ENCODE data around the gene SPATA22.

Gene SPATA22

DNA sequence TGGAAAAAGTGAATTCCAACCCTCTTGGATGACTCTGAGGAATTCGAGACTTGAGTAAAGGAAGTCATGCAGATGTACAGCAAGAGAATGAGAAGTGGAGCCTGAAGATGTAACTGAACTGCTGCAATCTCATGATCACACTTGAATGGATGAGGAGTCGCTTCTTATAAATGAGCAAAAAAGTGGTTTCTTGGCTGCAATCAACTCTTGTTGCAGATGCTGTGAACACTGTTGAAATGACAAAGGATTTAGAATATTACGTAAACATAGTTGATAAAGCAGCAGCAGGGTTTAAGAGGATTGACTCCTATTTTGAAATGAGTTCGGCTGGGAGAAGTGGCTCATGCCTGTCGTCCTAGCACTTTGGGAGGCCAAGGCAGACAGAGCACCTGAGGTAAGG lies 29.7 kb upstream of the SPATA22 start:
- ChIA-PET POLR2A (no interaction called here), CTCF (interaction anchor here (1.3 kb wide), 1 partner anchor 39 kb away, joined by 3 read pairs; no protein-coding TSS in a partner anchor)
- DNase-seq (ENCODE audit: extremely low spot score) = no peak
- TF ChIP-seq, protein P1, sequence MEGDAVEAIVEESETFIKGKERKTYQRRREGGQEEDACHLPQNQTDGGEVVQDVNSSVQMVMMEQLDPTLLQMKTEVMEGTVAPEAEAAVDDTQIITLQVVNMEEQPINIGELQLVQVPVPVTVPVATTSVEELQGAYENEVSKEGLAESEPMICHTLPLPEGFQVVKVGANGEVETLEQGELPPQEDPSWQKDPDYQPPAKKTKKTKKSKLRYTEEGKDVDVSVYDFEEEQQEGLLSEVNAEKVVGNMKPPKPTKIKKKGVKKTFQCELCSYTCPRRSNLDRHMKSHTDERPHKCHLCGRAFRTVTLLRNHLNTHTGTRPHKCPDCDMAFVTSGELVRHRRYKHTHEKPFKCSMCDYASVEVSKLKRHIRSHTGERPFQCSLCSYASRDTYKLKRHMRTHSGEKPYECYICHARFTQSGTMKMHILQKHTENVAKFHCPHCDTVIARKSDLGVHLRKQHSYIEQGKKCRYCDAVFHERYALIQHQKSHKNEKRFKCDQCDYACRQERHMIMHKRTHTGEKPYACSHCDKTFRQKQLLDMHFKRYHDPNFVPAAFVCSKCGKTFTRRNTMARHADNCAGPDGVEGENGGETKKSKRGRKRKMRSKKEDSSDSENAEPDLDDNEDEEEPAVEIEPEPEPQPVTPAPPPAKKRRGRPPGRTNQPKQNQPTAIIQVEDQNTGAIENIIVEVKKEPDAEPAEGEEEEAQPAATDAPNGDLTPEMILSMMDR (IDR thresholded peaks at IDR 0.05; ENCODE audit: control extremely low read depth, extremely low read depth, low read depth, missing control alignments) = no peak

DNA sequence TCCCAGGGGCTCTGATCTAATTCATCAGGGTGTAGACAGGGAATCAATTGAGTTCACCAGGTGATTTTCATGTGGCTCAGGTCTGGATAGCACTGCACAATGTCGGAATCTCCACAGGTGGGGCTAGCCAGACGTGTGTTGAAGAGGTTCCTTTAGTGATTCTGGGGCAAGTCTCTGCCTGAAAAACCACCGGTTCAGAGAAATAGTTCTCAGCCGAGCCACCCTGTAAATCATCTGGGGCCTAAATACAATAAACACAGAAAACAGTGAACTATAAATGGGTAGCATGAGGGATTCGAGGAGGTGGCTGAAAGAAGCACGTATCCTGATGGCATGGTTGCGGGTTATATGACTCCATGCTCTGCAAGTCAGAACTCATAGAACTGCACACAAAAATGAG lies 25.5 kb upstream of the SPATA22 start:
- TF ChIP-seq, protein P1 (IDR thresholded peaks at IDR 0.05; ENCODE audit: control extremely low read depth, extremely low read depth, low read depth, missing control alignments) = no peak
- ChIA-PET POLR2A (no interaction called here), CTCF (no interaction called here)

DNA sequence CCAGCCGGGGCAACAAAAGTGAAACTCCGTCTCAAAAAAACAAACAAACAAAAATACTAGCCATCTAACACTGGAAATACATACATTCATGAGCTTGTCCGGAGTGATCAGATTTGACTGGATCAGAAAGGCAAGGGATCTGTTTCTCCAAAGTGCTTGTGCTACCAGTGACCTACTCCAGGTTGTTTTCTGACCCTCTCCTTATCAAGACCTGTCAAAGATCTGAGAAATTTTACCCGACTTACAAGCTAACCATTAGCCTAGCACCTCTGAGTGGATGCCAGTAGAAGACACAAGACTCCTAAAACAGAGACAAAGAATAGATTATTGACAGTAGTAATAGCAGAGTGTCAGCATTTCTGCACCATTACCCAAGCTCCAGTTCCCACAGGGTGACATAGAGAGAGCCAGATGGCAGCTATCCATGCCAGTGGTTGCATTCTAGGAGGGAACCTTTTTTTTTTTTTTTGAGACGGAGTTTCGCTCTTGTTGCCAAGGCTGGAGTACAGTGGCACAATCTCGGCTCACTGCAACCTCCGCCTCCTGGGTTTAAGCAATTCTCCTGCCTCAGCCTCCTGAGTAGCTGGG lies 14.0 kb upstream of the SPATA22 start:
- DNase-seq (ENCODE audit: extremely low spot score) = no peak
- CTCF ChIA-PET = no interaction called here
- POLR2A ChIA-PET = no interaction called here
- TF ChIP-seq, protein P1 (IDR thresholded peaks at IDR 0.05; ENCODE audit: control extremely low read depth, extremely low read depth, low read depth, missing control alignments) = no peak

More for the DNA sequence above, 25.5 kb upstream of the SPATA22 start:
- no peak for DNase-seq (ENCODE audit: extremely low spot score)

DNA sequence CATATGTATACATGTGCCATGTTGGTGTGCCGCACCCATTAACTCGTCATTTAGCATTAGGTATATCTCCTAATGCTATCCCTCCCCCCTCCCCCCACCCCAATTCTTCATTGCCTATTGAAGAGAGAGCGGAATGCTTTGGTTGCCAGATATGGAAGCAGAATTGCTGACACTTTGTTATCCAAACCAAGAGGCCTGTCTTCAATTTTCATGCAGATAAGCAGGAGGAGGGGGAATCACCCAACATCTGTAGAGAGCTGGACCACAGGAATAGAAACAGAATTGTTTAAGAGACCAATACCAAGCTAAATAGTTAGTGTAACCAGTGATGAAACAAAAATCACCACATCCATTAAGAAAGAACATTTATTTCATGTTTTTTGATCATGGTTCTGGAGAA lies 11.2 kb upstream of the SPATA22 start:
- TF ChIP-seq, protein P1 (IDR thresholded peaks at IDR 0.05; ENCODE audit: control extremely low read depth, extremely low read depth, low read depth, missing control alignments) = no peak
- no peak for DNase-seq (ENCODE audit: extremely low spot score)
- ChIA-PET POLR2A (no interaction called here), CTCF (no interaction called here)

DNA sequence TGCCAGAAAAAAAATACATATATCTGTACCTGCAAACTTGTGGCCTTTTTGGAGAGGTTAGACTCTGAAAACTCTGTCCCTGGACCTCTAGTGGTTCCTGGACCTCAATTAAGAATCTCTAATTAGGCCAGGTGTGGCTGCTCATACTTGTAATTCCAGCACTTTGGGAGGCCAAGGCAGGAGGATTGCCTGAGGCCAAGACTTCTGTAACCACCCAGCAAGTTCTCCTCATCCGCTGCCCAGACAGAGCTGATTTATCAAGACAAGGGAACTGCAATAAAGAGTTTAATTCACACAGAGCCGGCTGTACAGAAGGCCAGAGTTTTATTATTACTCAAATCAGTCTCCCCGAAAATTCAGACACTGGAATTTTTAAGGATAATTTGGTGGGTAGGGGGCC lies 8.4 kb upstream of the SPATA22 start:
- POLR2A ChIA-PET = no interaction called here
- CTCF ChIA-PET = no interaction called here
- TF ChIP-seq, protein P1 (IDR thresholded peaks at IDR 0.05; ENCODE audit: control extremely low read depth, extremely low read depth, low read depth, missing control alignments) = no peak
- no peak for DNase-seq (ENCODE audit: extremely low spot score)

DNA sequence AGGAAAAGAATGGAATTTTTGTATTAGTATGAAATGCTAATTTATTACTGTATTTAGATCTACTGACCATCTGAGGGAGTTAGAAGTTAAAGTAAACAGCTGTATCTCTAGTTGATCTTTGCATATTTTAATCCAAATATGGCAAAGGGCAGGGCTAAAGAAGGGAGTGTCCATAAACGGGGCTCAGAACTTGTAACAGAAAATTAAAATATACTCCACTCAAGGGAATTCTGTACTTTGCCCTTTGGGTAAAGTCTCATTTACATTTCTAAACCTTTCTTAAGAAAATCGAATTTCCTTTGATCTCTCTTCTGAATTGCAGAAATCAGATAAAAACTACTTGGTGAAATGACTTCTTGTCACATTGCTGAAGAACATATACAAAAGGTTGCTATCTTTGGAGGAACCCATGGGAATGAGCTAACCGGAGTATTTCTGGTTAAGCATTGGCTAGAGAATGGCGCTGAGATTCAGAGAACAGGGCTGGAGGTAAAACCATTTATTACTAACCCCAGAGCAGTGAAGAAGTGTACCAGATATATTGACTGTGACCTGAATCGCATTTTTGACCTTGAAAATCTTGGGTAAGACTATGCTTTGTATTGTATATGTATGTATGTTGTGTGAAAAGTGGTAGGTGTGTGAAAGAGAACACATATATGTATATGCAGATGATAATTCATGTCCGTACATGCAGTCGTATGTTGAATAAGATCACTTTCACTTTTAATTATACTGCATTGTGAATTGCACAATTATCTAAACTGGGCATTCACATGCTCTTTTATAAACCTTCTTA lies 4.4 kb upstream of the SPATA22 start, which contains the start of gene ASPA:
ASPA (plus strand) TSS at position 186 of the 799 bp plus-strand sequence; CDS start at position 349, 163 bp downstream.
- ChIA-PET CTCF (no interaction called here), POLR2A (no interaction called here)
- no peak for DNase-seq (ENCODE audit: extremely low spot score)
- TF ChIP-seq, protein P1 (IDR thresholded peaks at IDR 0.05; ENCODE audit: control extremely low read depth, extremely low read depth, low read depth, missing control alignments) = no peak

Data from GM10248 (cell line).